ENCODE results near the gene FANCC. TPM values are rescaled to one million over a fixed set of nuclear protein-coding genes. Genes with fewer than 3 reads are reported as not detected.

FANCC gene
- total RNA-seq, 1 donor = 5.4 TPM

- H3K4me2 ChIP-seq (ENCODE audit: insufficient read depth, low read length) = peak overlapping the region; percentile 92
- no peak overlapping the region for H2AFZ ChIP-seq (ENCODE audit: low read length)
- peaks cover 22% of the 10 kb centered on the region for H3K4me1 ChIP-seq (ENCODE audit: insufficient read depth, low read length)
- DNase-seq (ENCODE audit: insufficient read length, low spot score, missing footprints) = no peak
- no peaks in the 10 kb centered on the region for H3K27me3 ChIP-seq (ENCODE audit: insufficient read depth, low read length)
- H3K79me2 ChIP-seq (ENCODE audit: insufficient read depth, low read length) = no peaks in the 10 kb centered on the region
- TF ChIP-seq, protein P1, sequence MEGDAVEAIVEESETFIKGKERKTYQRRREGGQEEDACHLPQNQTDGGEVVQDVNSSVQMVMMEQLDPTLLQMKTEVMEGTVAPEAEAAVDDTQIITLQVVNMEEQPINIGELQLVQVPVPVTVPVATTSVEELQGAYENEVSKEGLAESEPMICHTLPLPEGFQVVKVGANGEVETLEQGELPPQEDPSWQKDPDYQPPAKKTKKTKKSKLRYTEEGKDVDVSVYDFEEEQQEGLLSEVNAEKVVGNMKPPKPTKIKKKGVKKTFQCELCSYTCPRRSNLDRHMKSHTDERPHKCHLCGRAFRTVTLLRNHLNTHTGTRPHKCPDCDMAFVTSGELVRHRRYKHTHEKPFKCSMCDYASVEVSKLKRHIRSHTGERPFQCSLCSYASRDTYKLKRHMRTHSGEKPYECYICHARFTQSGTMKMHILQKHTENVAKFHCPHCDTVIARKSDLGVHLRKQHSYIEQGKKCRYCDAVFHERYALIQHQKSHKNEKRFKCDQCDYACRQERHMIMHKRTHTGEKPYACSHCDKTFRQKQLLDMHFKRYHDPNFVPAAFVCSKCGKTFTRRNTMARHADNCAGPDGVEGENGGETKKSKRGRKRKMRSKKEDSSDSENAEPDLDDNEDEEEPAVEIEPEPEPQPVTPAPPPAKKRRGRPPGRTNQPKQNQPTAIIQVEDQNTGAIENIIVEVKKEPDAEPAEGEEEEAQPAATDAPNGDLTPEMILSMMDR (IDR thresholded peaks at IDR 0.05; ENCODE audit: extremely low read depth, low read depth, low read length) = no peak
- H3K27ac ChIP-seq (ENCODE audit: low read depth, low read length) = no peak overlapping the region
- no peak overlapping the region for H3K4me3 ChIP-seq (ENCODE audit: insufficient read depth, low read length)
- H3K9me3 ChIP-seq (ENCODE audit: low read depth, low read length) = no peaks in the 10 kb centered on the region
- H4K20me1 ChIP-seq (ENCODE audit: insufficient read depth, low read length) = no peaks in the 10 kb centered on the region
- H3K36me3 ChIP-seq (ENCODE audit: insufficient read depth, low read length) = no peaks in the 10 kb centered on the region
Measured at GRCh38 chr9:95126739-95127138, 190.8 kb downstream of the FANCC start.

GRCh38 chr9:95125652-95126051 lies 191.9 kb downstream of the FANCC start:
- Histone ChIP-seq H2AFZ (ENCODE audit: low read length) (no peak overlapping the region), H3K4me1 (ENCODE audit: insufficient read depth, low read length) (peaks cover 28% of the 10 kb centered on the region), H3K4me3 (ENCODE audit: insufficient read depth, low read length) (no peak overlapping the region), H3K27me3 (ENCODE audit: insufficient read depth, low read length) (no peaks in the 10 kb centered on the region), H3K36me3 (ENCODE audit: insufficient read depth, low read length) (no peaks in the 10 kb centered on the region), H3K79me2 (ENCODE audit: insufficient read depth, low read length) (no peaks in the 10 kb centered on the region), H3K4me2 (ENCODE audit: insufficient read depth, low read length) (peak overlapping the region; percentile 31), H4K20me1 (ENCODE audit: insufficient read depth, low read length) (no peaks in the 10 kb centered on the region), H3K27ac (ENCODE audit: low read depth, low read length) (no peak overlapping the region), H3K9me3 (ENCODE audit: low read depth, low read length) (no peaks in the 10 kb centered on the region)
- no peak for DNase-seq (ENCODE audit: insufficient read length, low spot score, missing footprints)
- TF ChIP-seq, protein P1 (IDR thresholded peaks at IDR 0.05; ENCODE audit: extremely low read depth, low read depth, low read length) = no peak

GRCh38 chr9:95124582-95125367 lies 192.7 kb downstream of the FANCC start:
- no peaks in the 10 kb centered on the region for H3K9me3 ChIP-seq (ENCODE audit: low read depth, low read length)
- DNase-seq (ENCODE audit: insufficient read length, low spot score, missing footprints) = peak; percentile 22
- H3K4me1 ChIP-seq (ENCODE audit: insufficient read depth, low read length) = peaks cover 28% of the 10 kb centered on the region
- H3K4me2 ChIP-seq (ENCODE audit: insufficient read depth, low read length) = no peak overlapping the region
- H4K20me1 ChIP-seq (ENCODE audit: insufficient read depth, low read length) = no peaks in the 10 kb centered on the region
- H3K4me3 ChIP-seq (ENCODE audit: insufficient read depth, low read length) = no peak overlapping the region
- no peaks in the 10 kb centered on the region for H3K79me2 ChIP-seq (ENCODE audit: insufficient read depth, low read length)
- no peak overlapping the region for H2AFZ ChIP-seq (ENCODE audit: low read length)
- TF ChIP-seq, protein P1 (IDR thresholded peaks at IDR 0.05; ENCODE audit: extremely low read depth, low read depth, low read length) = peak; percentile 33
- no peaks in the 10 kb centered on the region for H3K27me3 ChIP-seq (ENCODE audit: insufficient read depth, low read length)
- no peak overlapping the region for H3K27ac ChIP-seq (ENCODE audit: low read depth, low read length)
- H3K36me3 ChIP-seq (ENCODE audit: insufficient read depth, low read length) = no peaks in the 10 kb centered on the region

DNA sequence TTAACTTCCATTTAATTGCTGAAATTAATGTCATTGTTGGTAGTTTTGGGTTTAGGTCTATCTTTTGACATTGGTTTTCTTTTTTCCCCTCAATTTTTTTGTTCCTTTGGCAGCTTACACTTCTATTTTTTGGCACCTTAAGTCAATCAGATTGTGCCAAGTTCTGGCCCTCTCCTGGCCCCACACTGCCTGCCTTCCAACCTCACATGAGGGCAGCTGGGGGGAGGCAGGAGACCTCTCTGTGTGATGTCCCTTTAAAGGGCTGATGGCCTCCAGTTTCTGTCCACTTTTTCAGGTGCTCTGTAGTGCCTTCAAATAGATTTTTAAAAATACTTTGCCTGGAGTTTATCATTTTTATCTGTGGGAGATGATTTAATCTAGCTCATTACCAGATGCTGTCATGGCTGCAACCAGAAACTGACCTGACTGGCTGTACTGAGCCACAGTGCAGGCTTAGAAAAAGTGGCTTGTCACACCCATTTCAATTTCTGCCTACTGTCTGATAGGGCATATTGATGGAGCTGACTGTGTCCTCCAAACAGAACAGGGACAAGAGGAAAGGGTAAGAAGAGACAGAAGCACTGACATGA lies 196.6 kb downstream of the FANCC start:
- Histone ChIP-seq H3K4me1 (ENCODE audit: insufficient read depth, low read length) (peaks cover 14% of the 10 kb centered on the region), H3K4me2 (ENCODE audit: insufficient read depth, low read length) (no peak overlapping the region), H3K9me3 (ENCODE audit: low read depth, low read length) (no peaks in the 10 kb centered on the region), H4K20me1 (ENCODE audit: insufficient read depth, low read length) (no peaks in the 10 kb centered on the region), H3K27ac (ENCODE audit: low read depth, low read length) (no peak overlapping the region), H3K36me3 (ENCODE audit: insufficient read depth, low read length) (no peaks in the 10 kb centered on the region), H3K27me3 (ENCODE audit: insufficient read depth, low read length) (no peaks in the 10 kb centered on the region), H3K4me3 (ENCODE audit: insufficient read depth, low read length) (no peak overlapping the region), H3K79me2 (ENCODE audit: insufficient read depth, low read length) (no peaks in the 10 kb centered on the region), H2AFZ (ENCODE audit: low read length) (no peak overlapping the region)
- TF ChIP-seq, protein P1 (IDR thresholded peaks at IDR 0.05; ENCODE audit: extremely low read depth, low read depth, low read length) = no peak
- DNase-seq (ENCODE audit: insufficient read length, low spot score, missing footprints) = no peak

Data from osteoblast (primary cell).